HEK293 (cell line): Measurements from ENCODE around the gene GHSR.
"Not testable (repeated sequence)": the region's sequence is repeated elsewhere in the genome, so short reads cannot be mapped to it uniquely, and the experiment has no call there.

Experiments
- CTCF ChIA-PET: fragments of 350-600 bp; formaldehyde crosslinking; extraction: SDS; loops from one replicate; lab custom pipeline; 2021; ENCODE audit warnings: antibody characterized with exemption; lab: Yijun Ruan, JAX
- POLR2A ChIA-PET: fragments of 300-600 bp; formaldehyde crosslinking; extraction: SDS; loops from one replicate; lab custom pipeline; 2020; ENCODE audit warnings: antibody characterized with exemption, inconsistent platforms; lab: Yijun Ruan, JAX
- H3K27ac ChIP-seq: fragments of 200-500 bp; sonication (Bioruptor generic); 2 replicates; pipeline ENCODE4 v1.5.1; 2014; ENCODE audit warnings: low read depth, low read length, control low read depth, inconsistent platforms; ENCODE audit errors: extremely low read depth
- H3K36me3 ChIP-seq, 2 experiments: fragments of 200-500 bp in 1 of 2; sonication (Bioruptor generic) in 1 of 2; 1 replicate in 1 of 2; 2 replicates in 1 of 2; pipeline ENCODE4 v1.5.1; 2014 to 2017; ENCODE audit warnings: inconsistent platforms in 2 of 2, low read length in 2 of 2; ENCODE audit not compliant: control insufficient read depth in 2 of 2, insufficient read depth in 1 of 2
- H3K4me1 ChIP-seq: fragments of 200-500 bp; sonication (Bioruptor generic); 2 replicates; pipeline ENCODE4 v1.5.1; 2014; ENCODE audit warnings: mild to moderate bottlenecking, low read length, inconsistent platforms; ENCODE audit not compliant: control insufficient read depth, insufficient read depth
- H3K4me3 ChIP-seq: 2 replicates; pipeline ENCODE4 v1.5.1; 2011; ENCODE audit warnings: low read depth, mild to moderate bottlenecking, control low read depth, low read length, moderate library complexity
- H3K9me3 ChIP-seq: fragments of 200-500 bp; sonication (Bioruptor generic); 2 replicates; pipeline ENCODE4 v1.5.1; 2014; ENCODE audit warnings: low read depth, low read length, inconsistent platforms; ENCODE audit not compliant: control insufficient read depth, insufficient read depth
- BCL11B ChIP-seq: fragments of 450-650 bp; formaldehyde crosslinking; IDR thresholded peaks from 2 replicates; pipeline ENCODE4 v1.5.1; 2016; ENCODE audit warnings: low read depth, missing biosample characterization, missing genetic modification characterization
- PATZ1 ChIP-seq: fragments of 450-650 bp; formaldehyde crosslinking; IDR thresholded peaks from 2 replicates; pipeline ENCODE4 v1.5.1; 2016; ENCODE audit warnings: missing biosample characterization, missing genetic modification characterization
- PRDM1 ChIP-seq: fragments of 450-650 bp; formaldehyde crosslinking; IDR thresholded peaks from 2 replicates; pipeline ENCODE4; 2016; ENCODE audit warnings: missing biosample characterization, missing genetic modification characterization
- REPIN1 ChIP-seq: fragments of 450-650 bp; formaldehyde crosslinking; IDR thresholded peaks from 2 replicates; pipeline ENCODE4 v1.5.1; 2017; ENCODE audit warnings: missing biosample characterization, missing genetic modification characterization, low read depth
- ZBTB17 ChIP-seq: fragments of 450-650 bp; formaldehyde crosslinking; IDR thresholded peaks from 2 replicates; pipeline ENCODE4 v1.5.1; 2016; ENCODE audit warnings: missing biosample characterization, missing genetic modification characterization
- ZFP3 ChIP-seq: fragments of 450-650 bp; formaldehyde crosslinking; IDR thresholded peaks from 2 replicates; pipeline ENCODE4 v1.5.1; 2016; ENCODE audit warnings: low read depth, missing biosample characterization, missing genetic modification characterization
- ZNF2 ChIP-seq: fragments of 450-650 bp; formaldehyde crosslinking; IDR thresholded peaks from 2 replicates; pipeline ENCODE4 v1.5.1; 2016; ENCODE audit warnings: missing biosample characterization, missing genetic modification characterization
- ZNF223 ChIP-seq: fragments of 450-650 bp; formaldehyde crosslinking; IDR thresholded peaks from 2 replicates; pipeline ENCODE4 v1.5.1; 2016; ENCODE audit warnings: missing biosample characterization, missing genetic modification characterization
- ZNF280D ChIP-seq: fragments of 450-650 bp; formaldehyde crosslinking; IDR thresholded peaks from 2 replicates; pipeline ENCODE4 v1.5.1; 2016; ENCODE audit warnings: missing biosample characterization, missing genetic modification characterization
- ZNF366 ChIP-seq: fragments of 450-650 bp; formaldehyde crosslinking; conservative IDR thresholded peaks from 2 replicates; pipeline ENCODE4 v1.5.1; 2016; ENCODE audit warnings: missing biosample characterization, missing genetic modification characterization
- ZNF426 ChIP-seq: fragments of 450-650 bp; formaldehyde crosslinking; IDR thresholded peaks from 2 replicates; pipeline ENCODE4 v1.5.1; 2017; ENCODE audit warnings: missing biosample characterization, missing genetic modification characterization, mild to moderate bottlenecking, inconsistent platforms, moderate library complexity
- ZNF433 ChIP-seq: fragments of 450-650 bp; formaldehyde crosslinking; IDR thresholded peaks from 2 replicates; pipeline ENCODE4 v1.5.1; 2016; ENCODE audit warnings: missing biosample characterization, missing genetic modification characterization, low read depth
- ZNF501 ChIP-seq: fragments of 450-650 bp; formaldehyde crosslinking; IDR thresholded peaks from 2 replicates; pipeline ENCODE4 v1.5.1; 2016; ENCODE audit warnings: missing biosample characterization, missing genetic modification characterization
- ZNF510 ChIP-seq: fragments of 450-650 bp; formaldehyde crosslinking; IDR thresholded peaks from 2 replicates; pipeline ENCODE4 v1.5.1; 2018; ENCODE audit warnings: mild to moderate bottlenecking, missing genetic modification characterization, missing biosample characterization; ENCODE audit not compliant: insufficient replicate concordance
- ZNF654 ChIP-seq: fragments of 450-650 bp; formaldehyde crosslinking; IDR thresholded peaks from 2 replicates; pipeline ENCODE4 v1.5.1; 2016; ENCODE audit warnings: low read depth, missing biosample characterization, missing genetic modification characterization
- ZNF660 ChIP-seq: fragments of 450-650 bp; IDR thresholded peaks from 2 replicates; pipeline ENCODE4 v1.5.1; 2018; ENCODE audit warnings: missing biosample characterization, mild to moderate bottlenecking, missing genetic modification characterization
- ZNF791 ChIP-seq: fragments of 450-650 bp; formaldehyde crosslinking; IDR thresholded peaks from 2 replicates; pipeline ENCODE4 v1.5.1; 2016; ENCODE audit warnings: missing biosample characterization, missing genetic modification characterization
- ZNF837 ChIP-seq: fragments of 450-650 bp; formaldehyde crosslinking; IDR thresholded peaks from 2 replicates; pipeline ENCODE4 v1.5.1; 2016; ENCODE audit warnings: missing biosample characterization, missing genetic modification characterization
- TF ChIP-seq, protein P1 (sequence below): fragments of 450-650 bp; formaldehyde crosslinking; IDR thresholded peaks from 2 replicates; pipeline ENCODE4 v1.5.1; 2017; ENCODE audit warnings: missing biosample characterization, missing genetic modification characterization

Gene GHSR, protein sequence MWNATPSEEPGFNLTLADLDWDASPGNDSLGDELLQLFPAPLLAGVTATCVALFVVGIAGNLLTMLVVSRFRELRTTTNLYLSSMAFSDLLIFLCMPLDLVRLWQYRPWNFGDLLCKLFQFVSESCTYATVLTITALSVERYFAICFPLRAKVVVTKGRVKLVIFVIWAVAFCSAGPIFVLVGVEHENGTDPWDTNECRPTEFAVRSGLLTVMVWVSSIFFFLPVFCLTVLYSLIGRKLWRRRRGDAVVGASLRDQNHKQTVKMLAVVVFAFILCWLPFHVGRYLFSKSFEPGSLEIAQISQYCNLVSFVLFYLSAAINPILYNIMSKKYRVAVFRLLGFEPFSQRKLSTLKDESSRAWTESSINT

DNA sequence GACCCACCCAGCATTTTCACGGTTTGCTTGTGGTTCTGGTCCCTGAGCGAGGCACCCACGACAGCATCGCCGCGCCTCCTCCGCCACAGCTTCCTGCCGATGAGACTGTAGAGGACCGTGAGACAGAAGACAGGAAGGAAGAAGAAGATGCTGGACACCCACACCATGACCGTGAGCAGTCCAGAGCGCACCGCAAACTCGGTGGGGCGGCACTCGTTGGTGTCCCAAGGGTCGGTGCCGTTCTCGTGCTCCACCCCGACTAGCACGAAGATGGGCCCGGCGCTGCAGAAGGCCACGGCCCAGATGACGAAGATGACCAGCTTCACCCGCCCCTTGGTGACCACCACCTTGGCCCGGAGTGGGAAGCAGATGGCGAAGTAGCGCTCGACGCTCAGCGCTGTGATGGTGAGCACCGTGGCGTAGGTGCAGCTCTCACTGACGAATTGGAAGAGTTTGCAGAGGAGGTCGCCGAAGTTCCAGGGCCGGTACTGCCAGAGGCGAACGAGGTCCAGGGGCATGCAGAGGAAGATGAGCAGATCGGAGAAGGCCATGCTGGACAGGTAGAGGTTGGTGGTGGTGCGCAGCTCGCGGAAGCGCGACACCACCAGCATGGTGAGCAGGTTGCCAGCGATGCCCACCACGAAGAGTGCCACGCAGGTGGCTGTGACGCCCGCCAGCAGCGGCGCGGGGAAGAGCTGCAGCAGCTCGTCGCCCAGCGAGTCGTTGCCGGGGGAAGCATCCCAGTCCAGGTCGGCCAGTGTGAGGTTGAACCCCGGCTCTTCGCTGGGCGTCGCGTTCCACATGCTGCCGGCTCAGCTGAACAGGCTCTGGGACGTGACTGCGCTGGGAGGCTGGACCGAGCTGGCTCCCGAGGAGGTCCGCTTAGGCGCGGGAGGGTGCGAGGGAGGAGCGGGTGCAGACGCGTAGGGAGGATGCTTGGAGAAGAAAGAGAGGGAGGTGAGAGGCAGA lies at the start of gene GHSR:
TSS of gene GHSR (minus strand) at position 846 of the 969 bp plus-strand sequence. CDS start at position 803, 43 bp downstream.
- Histone ChIP-seq H3K4me1 (no peaks in the 10 kb centered on the region), H3K36me3 (no peaks in the 10 kb centered on the region), H3K4me3 (no peak within 1 kb of the TSS), H3K9me3 (no peaks in the 10 kb centered on the region), H3K27ac (no peak within 1 kb of the TSS)
- POLR2A ChIA-PET, result no interaction called here
- no peak for TF ChIP-seq BCL11B (tag by site-specific recombination)
- TF ChIP-seq ZNF426 (tag by site-specific recombination), result no peak
- TF ChIP-seq ZNF837 (tag by site-specific recombination), result no peak
- no peak for TF ChIP-seq ZNF223 (tag by site-specific recombination)
- TF ChIP-seq ZNF510 (tag by site-specific recombination), result no peak
- TF ChIP-seq ZBTB17 (tag by site-specific recombination), result no peak
- no peak for TF ChIP-seq ZNF791 (tag by site-specific recombination)
- no peak for TF ChIP-seq ZNF280D (tag by site-specific recombination)
- TF ChIP-seq PATZ1 (tag by site-specific recombination), result no peak
- no peak for TF ChIP-seq ZNF501 (tag by site-specific recombination)
- no peak for TF ChIP-seq REPIN1
- TF ChIP-seq, protein P1, sequence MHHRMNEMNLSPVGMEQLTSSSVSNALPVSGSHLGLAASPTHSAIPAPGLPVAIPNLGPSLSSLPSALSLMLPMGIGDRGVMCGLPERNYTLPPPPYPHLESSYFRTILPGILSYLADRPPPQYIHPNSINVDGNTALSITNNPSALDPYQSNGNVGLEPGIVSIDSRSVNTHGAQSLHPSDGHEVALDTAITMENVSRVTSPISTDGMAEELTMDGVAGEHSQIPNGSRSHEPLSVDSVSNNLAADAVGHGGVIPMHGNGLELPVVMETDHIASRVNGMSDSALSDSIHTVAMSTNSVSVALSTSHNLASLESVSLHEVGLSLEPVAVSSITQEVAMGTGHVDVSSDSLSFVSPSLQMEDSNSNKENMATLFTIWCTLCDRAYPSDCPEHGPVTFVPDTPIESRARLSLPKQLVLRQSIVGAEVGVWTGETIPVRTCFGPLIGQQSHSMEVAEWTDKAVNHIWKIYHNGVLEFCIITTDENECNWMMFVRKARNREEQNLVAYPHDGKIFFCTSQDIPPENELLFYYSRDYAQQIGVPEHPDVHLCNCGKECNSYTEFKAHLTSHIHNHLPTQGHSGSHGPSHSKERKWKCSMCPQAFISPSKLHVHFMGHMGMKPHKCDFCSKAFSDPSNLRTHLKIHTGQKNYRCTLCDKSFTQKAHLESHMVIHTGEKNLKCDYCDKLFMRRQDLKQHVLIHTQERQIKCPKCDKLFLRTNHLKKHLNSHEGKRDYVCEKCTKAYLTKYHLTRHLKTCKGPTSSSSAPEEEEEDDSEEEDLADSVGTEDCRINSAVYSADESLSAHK, result no peak
- no peak for TF ChIP-seq ZNF433 (tag by site-specific recombination)
- no peak for TF ChIP-seq ZFP3 (tag by site-specific recombination)
- CTCF ChIA-PET, result no interaction called here

DNA sequence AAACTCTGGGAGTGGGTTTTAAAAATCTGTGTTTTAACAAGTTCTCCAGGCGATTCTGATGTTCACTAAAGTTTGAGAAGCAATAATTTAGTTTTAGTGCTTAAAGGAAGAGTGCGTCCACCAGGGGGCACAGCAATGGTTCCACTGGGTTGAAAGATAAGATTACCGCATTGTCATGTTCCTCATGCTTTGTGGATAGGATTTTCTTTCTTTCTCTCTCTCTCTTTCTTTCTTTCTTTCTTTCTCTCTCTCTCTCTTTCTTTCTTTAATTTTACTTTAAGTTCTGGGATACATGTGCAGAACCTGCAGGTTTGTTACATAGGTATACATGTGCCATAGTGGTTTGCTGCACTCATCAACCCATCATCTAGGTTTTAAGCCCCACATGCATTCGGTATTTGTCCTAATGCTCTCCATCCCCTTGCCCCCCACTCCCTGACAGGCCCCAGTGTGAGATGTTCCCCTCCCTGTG lies 42.0 kb upstream of the GHSR start:
- H3K4me3 ChIP-seq, H3K36me3 ChIP-seq, H3K9me3 ChIP-seq, H3K4me1 ChIP-seq, POLR2A ChIA-PET, H3K27ac ChIP-seq: not testable (repeated sequence)
- peak; percentile 79 for TF ChIP-seq ZNF366 (tag by site-specific recombination)
- TF ChIP-seq ZNF2 (tag by site-specific recombination), result 0 out of 2 replicates have a peak, but pooled peaks have one; percentile 54
- peak; percentile 47 for TF ChIP-seq ZNF654 (tag by site-specific recombination)
- 0 out of 2 replicates have a peak, but pooled peaks have one; percentile 29 for TF ChIP-seq ZNF660
- 0 out of 2 replicates have a peak, but pooled peaks have one; percentile 39 for TF ChIP-seq PRDM1
- peak; percentile 25; the same call in 1 of the 2 replicates for TF ChIP-seq ZBTB17 (tag by site-specific recombination)
- CTCF ChIA-PET, result interaction anchor here (0.6 to 1.2 kb wide), 10 partner anchors 13 to 569 kb away, joined by 3 to 11 read pairs (median 3); no protein-coding TSS in a partner anchor
